NCI-H345 treated with DMSO at 0.1 percent for 48 hours (cell line): Measurements from ENCODE around the gene COG6.

Experiments used
- DNase-seq: peaks from one replicate; lab custom pipeline; 2025; ENCODE audit not compliant: unreplicated experiment; lab: John Stamatoyannopoulos, UW

The COG6 gene

GRCh38 chr13:39655569-39656324 is at the start of gene COG6:
Gene COG6 (plus strand): TSS chr13:39655662. CDS start chr13:39655727, 65 bp downstream.
- DNase-seq = peak; percentile 59

- no peak for DNase-seq
These were observed 49.7 kb upstream of the COG6 start for GRCh38 chr13:39605677-39606320.

- DNase-seq = no peak
These were observed 47.6 kb upstream of the COG6 start for GRCh38 chr13:39607876-39608275.

- DNase-seq = peak; percentile 39
These were observed 43.3 kb upstream of the COG6 start for GRCh38 chr13:39612023-39612637.

- DNase-seq = peak; percentile 49
These were observed 39.3 kb upstream of the COG6 start for GRCh38 chr13:39616087-39616694.

- no peak for DNase-seq
These were observed 36.9 kb upstream of the COG6 start for GRCh38 chr13:39618561-39618960.

GRCh38 chr13:39623466-39623865 is 32.0 kb upstream of the COG6 start:
- DNase-seq = no peak

- no peak for DNase-seq
These were observed 24.2 kb upstream of the COG6 start for GRCh38 chr13:39631307-39631706.

GRCh38 chr13:39632994-39633393 is 22.5 kb upstream of the COG6 start:
- DNase-seq = no peak

GRCh38 chr13:39635564-39635963 is 19.9 kb upstream of the COG6 start:
- DNase-seq = no peak

- no peak for DNase-seq
These were observed 17.6 kb upstream of the COG6 start for GRCh38 chr13:39637890-39638289.

GRCh38 chr13:39641645-39642044 is 13.8 kb upstream of the COG6 start:
- no peak for DNase-seq

- no peak for DNase-seq
These were observed 9.3 kb upstream of the COG6 start for GRCh38 chr13:39646122-39646521.

- no peak for DNase-seq
These were observed 357 bp upstream of the COG6 start for GRCh38 chr13:39655041-39655568.

- no peak for DNase-seq
These were observed 839 bp downstream of the COG6 start for GRCh38 chr13:39656325-39656677.

GRCh38 chr13:39663508-39663907 is 8.0 kb downstream of the COG6 start:
- no peak for DNase-seq

- no peak for DNase-seq
These were observed 8.5 kb downstream of the COG6 start for GRCh38 chr13:39663958-39664357.

- DNase-seq = no peak
These were observed 10.3 kb downstream of the COG6 start for GRCh38 chr13:39665763-39666162.

- no peak for DNase-seq
These were observed 15.0 kb downstream of the COG6 start for GRCh38 chr13:39670445-39670844.

- no peak for DNase-seq
These were observed 17.1 kb downstream of the COG6 start for GRCh38 chr13:39672378-39673132.

GRCh38 chr13:39675904-39676303 is 20.4 kb downstream of the COG6 start:
- no peak for DNase-seq
